Globus pallidus (tissue), 1 donor: ENCODE results near the gene UQCRH.
A peak's percentile ranks its signal among the peaks of the same experiment; 100 is the strongest.
"Not testable (repeated sequence)": the region's sequence is repeated elsewhere in the genome, so short reads cannot be mapped to it uniquely, and the experiment has no call there.

Experiments used
- DNase-seq: peaks from one replicate; pipeline ENCODE4 v3.0.0-alpha.2; 2015; ENCODE audit warnings: low spot score

UQCRH gene

DNA sequence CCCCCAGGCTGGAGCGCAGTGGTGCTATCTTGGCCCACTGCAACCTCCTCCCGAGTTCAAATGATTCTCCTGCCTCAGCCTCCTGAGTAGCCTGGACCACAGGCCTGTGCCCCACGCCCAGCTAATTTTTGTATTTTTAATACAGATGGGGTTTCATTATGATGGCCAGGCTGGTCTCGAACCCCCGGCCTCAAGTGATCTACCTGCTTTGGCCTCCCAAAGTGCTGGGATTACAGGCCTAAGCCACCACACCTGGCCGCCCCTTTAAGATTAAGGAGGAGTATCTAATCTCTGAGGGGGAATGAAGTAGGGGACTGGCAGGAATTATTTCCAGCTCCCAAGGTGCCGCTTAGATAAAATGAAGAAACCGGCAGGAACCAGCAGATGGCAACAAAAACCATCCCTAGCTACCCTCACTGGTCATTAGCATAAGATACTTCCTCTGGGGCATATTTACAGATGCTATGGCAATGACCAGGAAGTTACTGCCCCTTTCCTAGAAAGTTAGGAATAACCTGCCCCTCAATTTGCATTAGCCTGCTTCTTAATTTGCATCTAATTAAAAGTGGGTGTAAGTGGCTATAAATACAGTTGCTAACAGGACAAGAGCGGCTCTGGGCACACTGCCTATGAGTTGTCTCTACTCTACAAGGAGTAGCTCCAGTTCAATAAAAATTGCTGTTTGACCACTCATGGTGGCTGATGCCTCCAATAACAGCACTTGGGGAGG, 30.0 kb downstream of the UQCRH start:
- DNase-seq, result peak; percentile 20

- DNase-seq, result no peak
Measured at GRCh38 chr1:46334030-46334384, 30.5 kb downstream of the UQCRH start.

DNA sequence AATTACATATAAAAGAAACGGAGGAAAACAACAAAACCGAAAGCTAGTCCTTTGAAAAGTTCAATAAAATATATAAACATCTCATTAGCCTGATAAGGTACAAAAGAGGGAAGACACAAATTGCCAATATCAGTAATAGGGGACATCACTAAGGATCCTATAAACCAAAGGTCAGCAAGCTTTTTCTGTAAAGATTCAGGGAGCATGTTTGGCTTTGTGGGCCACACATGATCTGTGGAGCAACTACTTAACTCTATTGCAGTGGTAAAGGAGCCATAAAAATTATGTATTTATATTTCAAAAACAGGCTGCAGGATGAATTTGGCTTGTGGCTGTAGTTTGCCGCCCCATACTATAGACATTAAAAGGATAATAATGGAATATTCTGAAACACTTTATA, 31.6 kb downstream of the UQCRH start:
- no peak for DNase-seq

DNA sequence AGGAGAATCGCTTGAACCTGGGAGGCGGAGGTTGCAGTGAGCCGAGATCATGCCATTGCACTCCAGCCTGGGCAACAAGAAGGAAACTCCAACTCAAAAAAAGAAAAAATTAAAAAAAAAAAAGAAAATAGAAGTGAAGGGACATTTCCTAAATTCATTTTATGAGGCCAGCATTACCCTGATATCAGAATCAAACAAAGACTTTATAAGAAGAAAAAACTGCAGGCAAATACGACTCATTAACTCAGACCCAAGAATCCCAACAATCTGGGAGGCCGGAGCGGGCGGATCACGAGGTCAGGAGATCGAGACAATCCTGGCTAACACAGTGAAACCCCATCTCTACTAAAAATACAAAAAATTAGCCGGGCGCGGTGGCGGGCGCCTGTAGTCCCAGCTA, 33.9 kb downstream of the UQCRH start:
- DNase-seq, result not testable (repeated sequence)

GRCh38 chr1:46340404-46341221, 37.1 kb downstream of the UQCRH start, which contains the start of gene NSUN4:
Gene NSUN4, plus strand, starts transcription at chr1:46340807. Its CDS starts 20 bp downstream, at chr1:46340827.
- peak; percentile 94 for DNase-seq

GRCh38 chr1:46341222-46342083, 38.0 kb downstream of the UQCRH start:
- DNase-seq, result no peak

- DNase-seq, result no peak
Measured at GRCh38 chr1:46342084-46342656, 38.7 kb downstream of the UQCRH start.

GRCh38 chr1:46342677-46343350, 39.3 kb downstream of the UQCRH start:
- no peak for DNase-seq

DNA sequence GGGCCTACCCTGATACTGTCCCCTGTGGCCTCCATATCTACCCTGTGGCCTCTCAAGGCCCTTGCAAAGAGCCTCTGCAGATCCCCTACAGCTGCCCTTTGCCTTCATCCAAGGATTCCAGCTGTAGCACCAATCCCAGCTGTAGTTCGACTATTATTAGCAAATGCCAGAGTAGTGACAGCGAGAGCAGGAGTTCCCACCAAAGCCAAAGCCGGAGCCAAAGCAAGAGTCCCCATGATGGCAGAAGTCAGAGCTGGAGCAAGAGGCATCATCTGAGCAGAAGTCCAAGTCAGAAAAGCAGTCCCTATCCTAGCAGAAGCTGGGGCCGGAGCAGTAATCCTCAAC, 39.8 kb downstream of the UQCRH start:
- DNase-seq, result no peak

GRCh38 chr1:46343705-46344104, 40.2 kb downstream of the UQCRH start:
- DNase-seq, result no peak

DNA sequence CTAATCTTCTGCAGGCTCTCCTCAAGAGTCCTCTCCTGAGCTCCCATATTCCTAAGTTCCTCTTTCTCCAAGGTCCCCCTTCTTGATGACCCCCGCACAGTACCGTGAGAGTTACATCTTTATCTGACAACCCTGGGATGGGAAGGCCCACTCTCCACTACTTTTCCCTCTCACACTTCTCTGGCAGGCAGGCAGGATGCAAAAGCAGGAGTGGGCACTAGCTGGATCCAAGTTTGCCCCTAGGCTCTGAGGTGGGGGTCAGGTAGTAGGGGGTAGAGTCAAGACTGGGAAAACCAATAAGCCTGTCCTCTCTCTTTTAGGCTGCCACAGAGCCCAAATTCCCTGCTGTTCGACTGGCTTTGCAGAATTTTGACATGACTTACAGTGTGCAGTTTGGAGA, 41.0 kb downstream of the UQCRH start:
- DNase-seq, result no peak

- DNase-seq, result no peak
Measured at GRCh38 chr1:46345281-46345680, 41.8 kb downstream of the UQCRH start.

DNA sequence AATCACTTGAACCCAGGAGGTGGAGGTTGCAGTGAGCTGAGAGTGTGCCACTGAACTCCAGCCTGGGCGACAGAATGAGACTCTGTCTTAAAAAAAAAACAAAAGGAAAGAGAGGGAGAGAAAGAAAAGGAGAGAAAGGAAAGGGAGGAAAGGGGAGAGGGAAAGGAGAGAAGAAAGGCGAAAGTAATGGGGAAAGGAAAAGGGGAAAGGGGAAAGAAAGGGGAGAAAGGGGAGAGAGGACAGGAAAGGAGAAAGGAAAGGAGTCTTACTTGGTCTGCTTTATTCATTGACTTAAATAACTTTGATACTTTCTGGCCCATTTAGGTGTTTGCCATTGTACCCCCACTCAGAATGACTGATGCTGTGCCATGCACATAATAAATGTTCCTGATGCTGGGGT, 48.9 kb downstream of the UQCRH start:
- DNase-seq, result no peak

DNA sequence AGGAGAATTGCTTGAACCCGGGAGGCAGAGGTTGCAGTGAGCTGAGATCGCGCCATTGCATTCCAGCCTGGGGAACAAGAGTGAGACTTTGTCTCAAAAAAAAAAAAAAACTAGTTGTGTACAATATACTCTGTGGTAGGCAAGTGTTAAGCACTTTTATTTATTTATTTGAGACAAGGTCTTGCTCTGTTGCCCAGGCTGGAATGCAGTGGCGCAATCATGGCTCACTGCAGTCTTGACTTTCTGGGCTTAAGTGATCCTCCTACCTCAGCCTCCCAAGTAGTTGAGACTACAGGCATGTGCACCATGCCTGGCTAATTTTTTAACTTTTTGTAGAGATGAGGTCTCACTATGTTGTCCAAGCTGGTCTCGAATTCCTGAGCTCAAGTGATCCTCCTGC, 52.4 kb downstream of the UQCRH start:
- not testable (repeated sequence) for DNase-seq

GRCh38 chr1:46362158-46362557, 58.7 kb downstream of the UQCRH start:
- DNase-seq, result no peak

GRCh38 chr1:46363121-46363520, 59.6 kb downstream of the UQCRH start:
- no peak for DNase-seq

GRCh38 chr1:46364612-46365011, 61.1 kb downstream of the UQCRH start:
- no peak for DNase-seq

DNA sequence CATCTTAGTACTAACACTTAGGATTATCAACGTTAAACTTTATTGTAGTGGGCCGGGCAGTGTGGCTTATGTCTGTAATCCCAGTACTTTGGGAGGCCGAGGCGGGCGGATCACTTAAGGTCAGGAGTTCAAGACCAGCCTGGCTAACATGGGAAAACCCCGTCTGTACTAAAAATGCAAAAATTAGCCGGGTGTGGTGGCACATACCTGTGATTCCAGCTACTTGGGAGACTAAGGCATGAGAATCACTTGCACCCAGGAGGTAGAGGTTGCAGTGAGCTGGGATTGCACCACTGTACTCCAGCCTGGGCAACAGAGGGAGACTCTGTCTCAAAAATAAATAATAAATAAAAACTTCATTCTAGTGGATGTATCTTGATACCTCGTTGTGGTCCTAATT, 62.3 kb downstream of the UQCRH start:
- DNase-seq, result not testable (repeated sequence)
